Measurements from ENCODE around the gene IGF2BP3. TPM values are rescaled to one million over a fixed set of nuclear protein-coding genes. Genes with fewer than 3 reads are reported as not detected.

The IGF2BP3 gene
- total RNA-seq, 2 experiments from 2014 or later = 0.04 to 0.67 TPM

- POLR2A ChIA-PET = no interaction called here
- CTCF ChIA-PET = no interaction called here
These were observed 76.7 kb downstream of the IGF2BP3 start for GRCh38 chr7:23393636-23394035.

- ChIA-PET POLR2A (no interaction called here), CTCF (interaction anchor here (0.7 kb wide), 1 partner anchor 315 kb away, joined by 5 read pairs; no protein-coding TSS in a partner anchor)
These were observed 80.6 kb downstream of the IGF2BP3 start for GRCh38 chr7:23389701-23390100.

GRCh38 chr7:23387583-23387982 lies 82.7 kb downstream of the IGF2BP3 start:
- CTCF ChIA-PET = no interaction called here
- POLR2A ChIA-PET = no interaction called here

GRCh38 chr7:23385140-23385539 lies 85.2 kb downstream of the IGF2BP3 start:
- POLR2A ChIA-PET = no interaction called here
- CTCF ChIA-PET = no interaction called here

GRCh38 chr7:23383225-23383624 lies 87.1 kb downstream of the IGF2BP3 start:
- CTCF ChIA-PET = no interaction called here

GRCh38 chr7:23380961-23381360 lies 89.3 kb downstream of the IGF2BP3 start:
- ChIA-PET CTCF (no interaction called here), POLR2A (no interaction called here)

More at GRCh38 chr7:23383225-23383624, 87.1 kb downstream of the IGF2BP3 start:
- POLR2A ChIA-PET = no interaction called here

- POLR2A ChIA-PET = no interaction called here
- CTCF ChIA-PET = no interaction called here
These were observed 89.7 kb downstream of the IGF2BP3 start for GRCh38 chr7:23380556-23380955.

GRCh38 chr7:23378996-23379395 lies 91.3 kb downstream of the IGF2BP3 start:
- CTCF ChIA-PET = no interaction called here
- POLR2A ChIA-PET = no interaction called here

GRCh38 chr7:23377134-23377533 lies 93.2 kb downstream of the IGF2BP3 start:
- ChIA-PET CTCF (no interaction called here), POLR2A (no interaction called here)

GRCh38 chr7:23373151-23374004 lies 96.9 kb downstream of the IGF2BP3 start:
- ChIA-PET POLR2A (no interaction called here), CTCF (interaction anchor here (0.6 kb wide), 1 partner anchor 31 kb away, joined by 3 read pairs; no protein-coding TSS in a partner anchor)

GRCh38 chr7:23372611-23373010 lies 97.7 kb downstream of the IGF2BP3 start:
- POLR2A ChIA-PET = no interaction called here

GRCh38 chr7:23371654-23372053 lies 98.6 kb downstream of the IGF2BP3 start:
- ChIA-PET CTCF (no interaction called here), POLR2A (no interaction called here)

More at GRCh38 chr7:23372611-23373010, 97.7 kb downstream of the IGF2BP3 start:
- CTCF ChIA-PET = no interaction called here

GRCh38 chr7:23369695-23370404 lies 100.4 kb downstream of the IGF2BP3 start:
- CTCF ChIA-PET = no interaction called here
- POLR2A ChIA-PET = no interaction called here

GRCh38 chr7:23369100-23369499 lies 101.2 kb downstream of the IGF2BP3 start:
- POLR2A ChIA-PET = no interaction called here

GRCh38 chr7:23358152-23358674 lies 112.1 kb downstream of the IGF2BP3 start:
- CTCF ChIA-PET = interaction anchor here (0.9 to 1.3 kb wide), 3 partner anchors 85 to 189 kb away, joined by 4 to 7 read pairs (median 4); no protein-coding TSS in a partner anchor

More at GRCh38 chr7:23369100-23369499, 101.2 kb downstream of the IGF2BP3 start:
- CTCF ChIA-PET = no interaction called here

GRCh38 chr7:23357190-23358093 lies 112.8 kb downstream of the IGF2BP3 start:
- POLR2A ChIA-PET = no interaction called here

More at GRCh38 chr7:23358152-23358674, 112.1 kb downstream of the IGF2BP3 start:
- POLR2A ChIA-PET = no interaction called here

GRCh38 chr7:23356726-23357125 lies 113.6 kb downstream of the IGF2BP3 start:
- ChIA-PET CTCF (no interaction called here), POLR2A (no interaction called here)

More at GRCh38 chr7:23357190-23358093, 112.8 kb downstream of the IGF2BP3 start:
- CTCF ChIA-PET = interaction anchor here (0.9 to 1.3 kb wide), 3 partner anchors 84 to 190 kb away, joined by 4 to 7 read pairs (median 4); no protein-coding TSS in a partner anchor

GRCh38 chr7:23356168-23356567 lies 114.1 kb downstream of the IGF2BP3 start:
- POLR2A ChIA-PET = no interaction called here
- CTCF ChIA-PET = no interaction called here

GRCh38 chr7:23353172-23353571 lies 117.1 kb downstream of the IGF2BP3 start:
- CTCF ChIA-PET = no interaction called here
- POLR2A ChIA-PET = no interaction called here

- ChIA-PET CTCF (no interaction called here), POLR2A (no interaction called here)
These were observed 119.8 kb downstream of the IGF2BP3 start for GRCh38 chr7:23350466-23350865.
